OCI-LY7 (cell line): ENCODE data around the gene KIAA1217.

Source experiments
- EZH2phosphoT487 ChIP-seq: fragments of 200-600 bp; sonication (generic); IDR thresholded peaks from 2 replicates; pipeline ENCODE4 v1.6.1; 2018; ENCODE audit warnings: low read depth, borderline replicate concordance, mild to moderate bottlenecking, mixed run types, antibody characterized with exemption, low read length, moderate library complexity, mixed read lengths
- TF ChIP-seq, protein P1 (sequence below): fragments of 200-600 bp; sonication (generic); conservative IDR thresholded peaks from 2 replicates; pipeline ENCODE4 v1.5.1; 2014; ENCODE audit warnings: mild to moderate bottlenecking, antibody characterized with exemption, low read length, moderate library complexity, mixed read lengths

DNA sequence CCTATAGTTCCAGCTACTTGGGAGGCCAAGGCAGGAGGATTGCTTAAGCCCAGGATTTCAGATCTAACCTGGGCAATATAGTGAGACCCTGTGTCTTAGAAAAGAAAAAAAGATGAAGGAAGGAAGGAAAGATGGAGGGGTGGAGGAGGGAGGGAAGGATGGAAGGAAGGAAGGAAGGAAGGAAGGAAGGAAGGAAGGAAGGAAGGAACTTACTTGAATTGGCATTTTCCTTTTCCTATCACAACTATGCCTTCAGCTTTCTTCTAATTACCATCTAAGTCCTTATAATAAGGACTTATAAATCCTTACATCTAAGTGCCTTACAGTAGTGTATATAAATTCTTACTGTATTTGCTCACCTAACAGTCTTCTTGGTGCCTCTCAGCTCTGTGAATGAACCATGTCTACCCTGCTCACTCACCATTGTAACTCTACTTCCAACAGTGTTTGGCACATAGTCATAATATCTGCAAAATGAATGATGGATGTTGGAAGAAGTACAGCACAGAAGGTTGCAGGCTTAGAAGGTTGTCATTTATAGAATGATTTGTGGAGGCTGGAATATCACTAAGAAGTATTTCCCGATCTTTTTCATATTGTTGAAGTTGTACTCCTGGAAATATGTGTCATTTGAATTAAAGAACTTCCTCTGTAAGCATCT lies 125.5 kb downstream of the KIAA1217 start:
- TF ChIP-seq, protein P1, sequence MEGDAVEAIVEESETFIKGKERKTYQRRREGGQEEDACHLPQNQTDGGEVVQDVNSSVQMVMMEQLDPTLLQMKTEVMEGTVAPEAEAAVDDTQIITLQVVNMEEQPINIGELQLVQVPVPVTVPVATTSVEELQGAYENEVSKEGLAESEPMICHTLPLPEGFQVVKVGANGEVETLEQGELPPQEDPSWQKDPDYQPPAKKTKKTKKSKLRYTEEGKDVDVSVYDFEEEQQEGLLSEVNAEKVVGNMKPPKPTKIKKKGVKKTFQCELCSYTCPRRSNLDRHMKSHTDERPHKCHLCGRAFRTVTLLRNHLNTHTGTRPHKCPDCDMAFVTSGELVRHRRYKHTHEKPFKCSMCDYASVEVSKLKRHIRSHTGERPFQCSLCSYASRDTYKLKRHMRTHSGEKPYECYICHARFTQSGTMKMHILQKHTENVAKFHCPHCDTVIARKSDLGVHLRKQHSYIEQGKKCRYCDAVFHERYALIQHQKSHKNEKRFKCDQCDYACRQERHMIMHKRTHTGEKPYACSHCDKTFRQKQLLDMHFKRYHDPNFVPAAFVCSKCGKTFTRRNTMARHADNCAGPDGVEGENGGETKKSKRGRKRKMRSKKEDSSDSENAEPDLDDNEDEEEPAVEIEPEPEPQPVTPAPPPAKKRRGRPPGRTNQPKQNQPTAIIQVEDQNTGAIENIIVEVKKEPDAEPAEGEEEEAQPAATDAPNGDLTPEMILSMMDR = no peak
- TF ChIP-seq EZH2phosphoT487 = no peak
